Activated effector memory CD4-positive, alpha-beta T cell treated with anti-CD3 and anti-CD28 coated beads, Interleukin-2, amount 50 U/mL, for 16 hours (primary cell): ENCODE measurements around the gene TP53I3.
"Not testable (repeated sequence)": the region's sequence is repeated elsewhere in the genome, so short reads cannot be mapped to it uniquely, and the experiment has no call there.

Experiments
- DNase-seq: peaks from one replicate; pipeline ENCODE4 v3.0.0-alpha.2; 2020

Gene TP53I3, protein sequence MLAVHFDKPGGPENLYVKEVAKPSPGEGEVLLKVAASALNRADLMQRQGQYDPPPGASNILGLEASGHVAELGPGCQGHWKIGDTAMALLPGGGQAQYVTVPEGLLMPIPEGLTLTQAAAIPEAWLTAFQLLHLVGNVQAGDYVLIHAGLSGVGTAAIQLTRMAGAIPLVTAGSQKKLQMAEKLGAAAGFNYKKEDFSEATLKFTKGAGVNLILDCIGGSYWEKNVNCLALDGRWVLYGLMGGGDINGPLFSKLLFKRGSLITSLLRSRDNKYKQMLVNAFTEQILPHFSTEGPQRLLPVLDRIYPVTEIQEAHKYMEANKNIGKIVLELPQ

DNA sequence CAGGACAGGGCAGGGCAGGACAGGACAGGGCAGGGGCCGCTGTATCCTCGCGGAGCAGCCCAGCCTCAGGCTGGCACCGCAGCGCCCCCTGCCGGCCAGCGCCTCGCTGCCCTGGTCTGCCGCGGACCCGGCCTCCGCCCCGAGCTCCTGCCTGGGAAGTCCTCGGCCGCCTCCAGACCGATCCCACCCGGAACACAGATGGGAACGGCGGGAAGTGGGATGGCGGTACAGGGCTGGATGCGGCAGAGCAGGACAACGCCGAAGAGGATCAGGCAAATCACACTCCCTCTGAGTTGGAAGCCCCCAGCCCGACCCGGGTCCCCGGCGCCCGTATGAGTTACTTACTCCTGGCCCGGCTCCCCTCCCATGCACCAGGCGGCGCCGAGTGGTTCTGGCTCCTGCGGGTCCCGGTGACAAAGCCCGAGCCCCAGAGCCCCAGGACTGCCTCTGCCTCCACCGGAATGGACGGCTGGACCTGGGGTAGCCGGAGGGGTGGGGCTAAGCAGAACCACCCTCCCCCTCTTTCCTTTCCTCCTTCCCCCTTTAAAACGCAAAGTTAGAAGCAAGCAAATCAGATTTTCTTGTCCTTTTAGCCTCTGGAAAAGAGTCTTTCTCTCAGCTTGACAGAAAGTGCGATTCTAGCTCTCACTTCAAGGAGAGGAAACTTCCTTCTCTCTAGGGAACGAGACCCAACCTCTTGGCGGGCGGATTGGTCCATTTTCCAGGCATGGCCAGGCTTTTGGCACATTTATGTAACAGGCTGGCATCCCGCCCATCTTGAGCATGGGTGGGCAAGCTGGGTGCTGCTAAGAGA is at the start of gene TP53I3:
TSS of gene TP53I3 (minus strand) at position 449 of the 814 bp plus-strand sequence. CDS start 508 bp downstream, outside the sequence.
- DNase-seq, result peak; percentile 94

DNA sequence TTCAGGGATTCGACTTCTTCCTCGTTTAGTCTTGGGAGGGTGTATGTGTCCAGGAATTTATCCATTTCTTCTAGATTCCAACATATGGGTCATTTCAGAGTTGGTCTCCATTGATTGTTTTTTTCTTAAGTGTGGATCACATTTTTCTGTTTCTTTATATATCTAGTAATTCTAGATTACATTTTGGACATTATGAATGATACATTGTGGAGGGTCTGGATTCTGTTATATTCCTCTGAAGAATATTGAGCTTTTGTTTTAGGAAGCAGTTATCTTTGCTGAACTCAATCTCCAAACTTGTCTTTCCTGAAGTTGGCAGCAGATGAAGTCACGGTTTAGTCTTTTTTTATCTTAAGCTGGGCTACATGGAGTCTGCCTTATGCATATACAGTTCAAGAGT is 47.9 kb upstream of the TP53I3 start:
- DNase-seq, result no peak

DNA sequence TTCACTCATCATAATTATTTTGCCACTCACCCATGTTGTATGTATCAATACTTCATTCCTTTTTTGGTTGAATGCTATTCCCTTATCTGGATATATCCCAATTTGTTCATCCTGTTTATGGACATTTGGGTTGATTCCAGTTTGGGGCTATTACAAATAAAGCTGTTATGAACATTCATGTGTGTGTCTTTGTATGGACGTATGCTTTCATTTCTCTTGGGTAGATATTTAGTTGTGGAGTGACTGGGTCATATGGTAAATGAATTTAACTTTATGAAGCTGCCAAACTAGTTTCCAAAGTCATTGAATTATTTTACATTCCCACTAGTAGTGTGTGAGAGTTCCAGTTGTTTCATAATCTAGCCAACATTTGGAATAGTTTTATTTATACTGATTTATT is 41.3 kb upstream of the TP53I3 start:
- DNase-seq, result no peak

DNA sequence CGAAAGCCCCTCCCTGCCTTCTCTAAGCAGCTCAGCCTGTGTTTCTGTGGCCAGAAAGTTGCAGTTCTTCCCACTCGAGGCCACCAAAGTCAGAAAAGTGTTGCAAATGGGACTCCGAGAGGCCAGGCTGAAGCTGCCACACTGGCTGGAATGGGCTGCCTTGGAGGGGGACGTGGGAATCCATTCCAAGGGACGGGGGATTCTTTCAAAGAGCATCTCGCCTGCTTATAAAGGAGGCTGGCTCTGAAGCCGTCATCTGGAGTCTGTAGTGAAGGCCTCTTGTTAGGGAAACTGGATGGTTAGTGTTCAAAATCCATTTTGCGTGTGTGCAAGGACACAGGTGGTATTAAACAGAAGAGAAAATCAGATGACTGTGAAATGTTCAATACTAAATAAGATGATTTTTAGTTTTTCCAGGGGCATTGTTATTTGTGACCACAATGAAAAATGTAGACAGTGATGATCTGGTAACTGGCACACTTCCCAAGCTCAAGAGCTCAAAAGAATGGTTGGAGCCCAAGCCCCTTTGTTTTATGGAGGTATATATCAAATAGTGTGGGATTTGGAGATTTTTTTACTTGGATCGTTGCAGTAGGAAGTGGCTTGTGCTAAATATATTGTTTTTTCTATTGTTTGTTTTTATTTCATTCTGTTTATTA is 39.4 kb upstream of the TP53I3 start:
- DNase-seq, result no peak

DNA sequence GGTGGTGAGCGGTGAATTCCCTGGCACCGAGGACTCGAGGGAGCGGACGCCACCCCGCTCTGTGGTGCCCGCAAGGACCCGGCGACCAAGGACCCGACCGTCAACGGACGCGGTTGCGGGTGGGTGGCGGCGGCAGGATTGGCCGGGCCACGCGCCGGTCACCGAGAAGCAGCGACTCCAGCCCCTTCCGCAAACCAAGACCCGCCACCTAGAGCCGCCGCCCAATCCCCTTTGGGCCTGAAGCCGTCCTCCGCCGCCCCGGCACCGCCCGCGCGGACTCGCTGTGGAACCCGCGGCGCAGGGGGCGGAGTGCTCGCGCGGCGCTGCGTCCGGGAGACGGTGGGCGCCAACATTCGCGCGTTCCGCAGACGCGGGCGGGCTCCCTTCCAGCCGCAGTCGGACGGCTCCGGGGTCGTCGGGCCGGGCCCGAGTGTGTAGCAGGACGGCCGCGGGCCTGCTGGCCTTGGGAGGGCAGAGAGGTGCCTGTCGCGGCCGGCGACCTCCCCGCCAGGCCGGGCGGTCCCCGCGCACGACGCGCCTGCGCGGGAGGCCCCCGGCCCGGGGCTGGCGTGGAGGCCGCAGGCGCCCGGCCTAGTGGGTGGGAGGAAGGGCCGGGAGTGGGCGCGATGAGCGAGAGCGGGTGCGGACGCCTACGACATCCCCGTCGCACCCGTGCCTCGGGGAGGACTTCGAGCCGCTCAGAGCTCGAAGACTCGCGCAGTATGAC is 38.7 kb upstream of the TP53I3 start, which contains the start of the genes FAM228B and PFN4:
TSS of gene FAM228B (plus strand) at position 275 of the 727 bp plus-strand sequence. CDS start 893 bp downstream, outside the sequence.
TSS of gene PFN4 (minus strand) at position 140 of the 727 bp plus-strand sequence. CDS start 799 bp downstream, outside the sequence.
- DNase-seq, result peak; percentile 83

DNA sequence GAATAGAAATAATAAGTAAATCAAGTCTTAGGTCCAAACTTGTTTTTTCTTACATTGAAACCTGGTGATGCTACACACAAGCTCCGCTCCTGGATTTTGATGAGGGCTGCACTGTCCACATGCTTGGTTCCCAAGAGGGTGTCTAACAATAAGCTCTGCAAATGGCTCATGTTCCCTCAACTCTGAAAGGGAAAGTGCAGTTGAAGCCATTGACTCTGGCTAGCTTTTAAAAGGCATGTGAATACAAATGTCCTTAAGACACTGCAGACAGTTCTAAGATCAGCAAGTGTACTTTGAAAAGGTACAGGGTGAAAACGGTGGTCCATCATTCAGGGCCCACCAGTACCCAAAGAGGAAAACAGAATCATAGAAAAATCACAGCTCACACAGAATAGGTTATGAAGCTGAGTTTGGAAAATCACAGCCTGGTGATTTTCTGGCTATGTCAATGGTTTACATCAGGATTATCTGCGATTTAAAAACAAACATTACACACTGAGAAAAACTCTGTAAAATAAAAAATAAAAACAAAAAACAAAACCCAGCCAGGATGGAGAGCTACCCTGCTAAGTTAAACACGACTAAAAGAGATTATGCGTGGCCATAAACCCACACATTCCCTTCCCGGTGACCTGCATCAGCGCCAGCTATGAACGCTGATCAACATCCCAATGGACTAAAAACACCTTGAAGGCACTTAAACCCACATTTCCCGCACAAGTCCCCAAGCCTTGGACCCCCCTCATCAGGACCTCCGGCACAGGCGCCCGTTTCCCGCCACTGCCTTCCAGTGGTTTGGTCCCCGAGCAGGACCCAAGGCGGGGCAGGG is 37.9 kb upstream of the TP53I3 start:
- DNase-seq, result no peak

DNA sequence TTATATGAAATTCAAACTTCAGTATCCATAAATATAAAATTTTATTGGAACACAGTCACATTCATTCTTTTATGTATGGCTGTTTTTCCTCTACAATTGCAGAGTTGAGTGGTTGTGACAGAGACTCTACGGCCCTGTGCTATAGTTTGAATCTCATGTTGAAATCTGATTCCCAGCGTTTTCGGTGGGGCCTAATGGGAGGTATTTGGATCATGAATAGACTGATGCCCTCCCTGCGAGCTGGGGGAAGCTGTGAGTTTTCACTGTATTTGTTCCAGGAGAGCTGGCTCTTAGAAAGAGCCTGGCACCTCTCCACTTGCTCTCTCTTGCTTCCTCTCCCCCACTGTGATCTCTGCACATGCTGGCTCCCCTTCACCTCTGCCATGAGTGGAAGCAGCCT is 36.8 kb upstream of the TP53I3 start:
- DNase-seq, result no peak

DNA sequence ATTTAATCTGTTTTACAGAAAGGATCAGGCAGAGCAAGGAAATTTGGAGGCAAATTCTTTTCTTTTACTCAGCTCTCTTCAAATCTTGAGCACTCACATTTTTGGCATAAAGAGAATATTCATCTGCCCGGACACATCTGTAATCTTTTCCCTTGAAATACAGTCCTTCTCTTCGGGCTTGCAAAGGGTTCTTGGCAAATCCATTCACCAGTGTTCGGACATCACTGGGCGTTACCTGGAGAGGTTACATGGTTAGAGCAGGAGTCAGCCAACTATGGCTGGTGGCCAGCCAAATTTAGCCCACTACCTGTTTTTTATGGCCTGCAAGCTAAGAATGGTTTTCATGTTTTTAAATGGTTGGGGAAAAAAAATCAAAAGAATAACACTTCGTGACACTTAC is 36.4 kb upstream of the TP53I3 start:
- no peak for DNase-seq

DNA sequence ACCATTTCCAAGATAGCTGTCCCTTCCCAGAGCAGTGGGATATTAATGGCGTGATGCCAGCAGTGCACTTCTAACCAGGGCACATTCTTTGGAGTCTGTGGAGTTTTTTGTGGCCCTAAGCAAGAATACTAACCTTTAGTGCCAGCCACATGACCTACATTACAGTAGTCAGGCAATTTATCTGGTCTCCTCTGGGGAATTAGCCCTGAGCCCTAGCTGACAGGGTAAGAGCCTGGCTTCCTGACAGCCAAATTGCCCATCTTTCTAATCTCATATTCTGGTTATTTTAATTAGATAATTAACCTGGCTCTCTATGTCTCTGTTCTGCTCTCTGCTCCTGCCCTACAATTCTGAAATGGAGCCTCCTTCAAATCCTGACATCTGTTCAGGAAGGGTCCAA is 33.3 kb upstream of the TP53I3 start:
- DNase-seq, result no peak

DNA sequence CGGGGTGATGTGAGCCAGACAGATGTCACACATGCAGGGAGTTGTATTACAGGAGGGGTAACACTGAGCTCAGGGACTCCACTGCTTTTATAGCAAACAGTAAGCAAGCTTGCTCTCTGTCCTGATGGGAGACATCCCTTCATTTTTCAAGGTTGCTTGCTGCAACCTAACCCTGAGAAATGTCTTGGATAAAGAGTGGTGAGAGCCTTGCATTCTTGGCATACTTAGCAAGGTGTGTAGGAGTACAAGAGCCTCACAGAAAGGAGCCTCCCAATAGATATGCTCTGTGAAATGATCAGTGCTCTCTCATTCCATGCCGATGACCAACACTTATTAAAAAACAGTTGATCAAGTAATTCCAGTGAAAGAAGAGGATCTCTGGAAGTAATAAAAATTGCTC is 30.4 kb upstream of the TP53I3 start:
- no peak for DNase-seq

DNA sequence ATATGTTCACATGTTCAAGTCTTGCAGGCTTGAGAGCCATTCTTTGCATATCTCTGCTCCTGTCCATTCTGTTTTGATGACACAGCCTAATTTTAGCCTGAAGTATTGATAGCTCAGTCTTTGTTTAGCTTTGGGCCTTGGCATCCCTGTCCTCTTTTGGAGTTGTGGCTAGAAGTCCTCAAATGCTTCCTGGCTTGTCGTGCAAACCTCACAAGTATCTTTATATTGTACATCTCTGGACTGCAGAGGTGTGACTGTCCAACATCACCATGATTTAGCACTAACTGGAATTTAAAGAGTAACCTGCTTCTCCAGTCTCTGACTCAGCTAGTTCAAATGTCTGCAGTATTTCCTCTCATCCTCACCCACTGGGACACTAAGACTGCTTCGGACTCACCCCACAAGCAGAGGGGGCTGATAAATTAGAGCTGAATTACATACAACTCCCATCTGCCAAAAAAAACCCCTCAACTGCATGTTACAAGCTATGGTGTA is 26.8 kb upstream of the TP53I3 start:
- DNase-seq, result no peak

DNA sequence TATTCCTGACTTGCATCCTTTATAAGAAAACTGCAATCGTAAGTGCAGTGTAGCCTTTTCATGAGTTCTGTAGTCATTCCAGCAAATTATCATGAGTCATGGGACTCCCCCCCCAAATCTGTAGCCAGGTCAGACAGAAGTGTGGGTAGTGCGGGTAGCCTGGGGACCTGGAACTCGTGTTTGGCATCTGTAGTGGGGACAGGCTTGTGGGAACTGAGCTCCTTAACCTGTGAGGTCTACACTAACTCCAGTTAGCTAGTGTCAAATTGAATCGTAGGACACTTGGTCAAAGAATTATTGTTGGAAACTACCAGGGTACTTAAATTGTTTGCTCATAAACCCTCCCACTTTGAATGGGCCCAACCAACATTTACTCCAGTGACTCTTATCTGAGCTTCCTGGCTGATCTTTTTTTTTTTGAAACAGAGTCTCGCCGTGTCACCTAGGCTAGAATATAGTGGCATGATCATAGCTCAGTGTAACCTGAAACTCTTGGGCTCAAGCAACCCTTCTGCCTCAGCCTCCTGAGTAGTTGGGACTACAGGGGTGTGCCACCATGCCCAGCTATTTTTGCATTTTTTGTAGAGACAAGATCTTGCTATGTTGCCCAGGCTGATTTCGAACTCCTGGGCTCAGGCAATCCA is 26.1 kb upstream of the TP53I3 start:
- DNase-seq, result no peak

DNA sequence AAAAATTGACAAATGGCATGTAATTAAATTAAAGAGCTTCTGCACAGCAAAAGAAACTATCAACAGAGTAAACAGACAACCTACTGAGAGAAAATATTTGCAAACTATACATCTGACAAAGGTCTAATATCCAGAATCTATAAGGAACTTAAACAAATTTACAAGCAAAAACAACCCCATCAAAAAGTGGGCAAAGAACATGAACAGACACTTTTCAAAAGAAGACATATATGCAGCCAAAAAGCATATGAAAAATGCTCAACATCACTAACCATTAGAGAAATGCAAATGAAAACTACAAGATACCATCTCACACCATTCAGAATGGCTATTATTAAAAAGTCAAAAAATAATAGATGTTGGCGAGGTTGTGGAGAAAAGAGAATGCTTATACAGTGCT is 24.8 kb upstream of the TP53I3 start:
- not testable (repeated sequence) for DNase-seq

DNA sequence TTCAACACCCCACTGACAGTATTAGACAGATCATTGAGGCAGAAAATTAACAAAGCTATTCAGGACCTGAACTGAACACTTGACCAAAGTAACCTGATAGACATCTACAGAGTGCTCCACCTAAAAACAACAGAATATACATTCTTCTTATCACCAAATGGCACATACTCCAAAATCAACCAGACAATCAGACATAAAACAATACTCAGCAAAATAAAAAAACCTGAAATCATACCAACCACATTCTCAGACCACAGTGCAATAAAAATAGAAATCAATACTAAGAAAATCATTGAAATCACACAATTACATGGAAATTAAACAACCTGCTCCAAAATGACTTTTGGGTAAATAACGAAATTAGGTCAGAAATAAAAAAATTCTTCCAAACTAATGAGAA is 22.7 kb upstream of the TP53I3 start:
- no peak for DNase-seq

DNA sequence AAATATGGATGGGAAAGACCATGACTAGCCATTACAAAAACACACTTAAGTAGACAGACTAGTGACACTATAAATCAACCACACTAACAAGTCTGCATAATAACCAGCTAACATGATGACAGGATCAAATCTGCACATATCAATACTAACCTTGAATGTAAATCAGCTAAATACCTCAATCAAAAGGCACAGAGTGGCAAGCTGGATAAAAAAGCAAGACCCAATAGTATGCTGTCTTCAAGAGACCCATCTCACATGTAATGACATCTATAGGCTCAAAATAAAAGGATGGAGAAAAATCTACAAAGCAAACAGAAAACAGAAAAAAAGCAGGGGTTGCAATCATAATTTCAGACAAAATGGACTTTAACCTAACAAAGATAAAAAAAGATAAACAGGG is 22.2 kb upstream of the TP53I3 start:
- DNase-seq, result no peak

DNA sequence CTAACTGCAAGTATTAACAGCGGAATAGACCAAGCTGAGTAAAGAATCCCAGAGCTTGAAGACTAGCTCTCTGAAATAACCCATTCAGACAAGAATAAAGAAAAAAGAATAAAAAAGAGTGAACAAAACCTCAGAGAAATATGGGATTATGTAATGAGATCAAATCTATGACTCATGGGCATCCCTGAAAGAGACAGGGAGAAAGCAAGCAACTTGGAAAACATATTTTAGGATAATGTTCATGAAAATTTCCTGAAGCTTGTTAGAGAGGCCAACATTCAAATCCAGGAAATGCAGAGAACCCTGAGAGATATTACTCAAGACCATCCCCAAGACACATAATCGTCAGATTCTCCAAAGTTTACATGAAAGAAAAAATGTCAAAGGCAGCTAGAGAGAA is 21.2 kb upstream of the TP53I3 start:
- DNase-seq, result no peak

DNA sequence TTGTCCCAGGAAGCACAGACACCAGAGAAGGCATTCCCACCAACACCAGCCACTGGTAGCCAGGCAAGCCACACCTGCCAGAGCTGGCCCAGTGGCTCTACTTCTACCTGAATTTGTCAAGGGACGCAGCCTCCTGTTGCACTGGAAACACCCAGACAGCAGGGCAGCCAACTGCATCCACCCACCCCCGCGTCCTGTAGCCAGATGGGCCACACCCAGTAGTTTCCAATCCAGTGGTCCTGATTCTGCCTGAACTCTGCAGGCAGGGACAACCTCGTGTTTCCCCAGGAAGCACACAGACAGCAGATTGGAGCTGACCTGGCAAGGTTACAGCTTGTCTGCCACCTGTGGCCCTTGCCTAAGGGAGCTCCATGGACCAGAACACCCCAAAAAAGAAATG is 20.3 kb upstream of the TP53I3 start:
- DNase-seq, result no peak

DNA sequence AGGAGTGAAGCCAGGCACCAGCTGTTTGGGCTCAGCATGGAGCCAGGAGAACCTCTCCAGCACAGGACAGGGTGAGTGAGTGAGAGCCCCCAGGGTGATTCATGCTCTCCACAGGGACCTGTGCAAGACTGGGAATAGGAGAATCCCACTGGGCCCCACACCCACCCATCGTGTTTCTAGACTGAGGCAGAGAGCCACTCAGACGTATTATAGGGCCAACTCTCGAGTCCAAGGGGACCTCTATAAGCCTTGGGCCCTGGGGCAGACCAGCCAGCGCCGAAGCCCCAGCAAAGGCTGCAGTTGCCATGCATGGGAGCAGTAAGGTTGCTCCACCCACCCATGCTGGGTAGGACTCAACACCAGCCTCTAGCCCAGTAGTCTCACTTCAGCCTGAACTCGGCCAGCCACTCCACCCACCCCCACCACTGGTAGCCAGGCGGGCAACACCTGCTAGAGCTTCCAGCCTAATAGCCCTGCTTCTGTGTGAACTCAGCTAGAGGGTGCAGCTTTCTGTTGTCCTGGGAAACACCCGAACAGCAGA is 19.5 kb upstream of the TP53I3 start:
- DNase-seq, result no peak

DNA sequence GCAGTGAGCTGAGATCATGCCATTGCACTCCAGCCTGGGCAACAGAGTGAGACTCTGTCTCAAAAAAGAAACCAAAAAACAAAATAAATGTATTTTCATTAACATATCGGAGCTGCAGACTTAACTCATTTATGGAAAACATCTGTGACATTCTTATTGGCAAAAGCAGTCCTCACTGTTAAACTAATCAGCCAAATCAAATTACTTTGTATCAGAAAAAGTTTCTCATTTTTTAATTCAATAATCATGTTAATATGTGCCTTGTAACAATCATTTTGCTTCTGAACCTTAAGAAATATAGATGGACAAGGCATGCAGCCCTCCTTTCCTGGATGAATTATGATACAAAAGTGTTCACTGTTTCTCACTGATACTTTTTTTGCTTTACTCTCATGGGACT is 18.0 kb upstream of the TP53I3 start:
- DNase-seq, result no peak

DNA sequence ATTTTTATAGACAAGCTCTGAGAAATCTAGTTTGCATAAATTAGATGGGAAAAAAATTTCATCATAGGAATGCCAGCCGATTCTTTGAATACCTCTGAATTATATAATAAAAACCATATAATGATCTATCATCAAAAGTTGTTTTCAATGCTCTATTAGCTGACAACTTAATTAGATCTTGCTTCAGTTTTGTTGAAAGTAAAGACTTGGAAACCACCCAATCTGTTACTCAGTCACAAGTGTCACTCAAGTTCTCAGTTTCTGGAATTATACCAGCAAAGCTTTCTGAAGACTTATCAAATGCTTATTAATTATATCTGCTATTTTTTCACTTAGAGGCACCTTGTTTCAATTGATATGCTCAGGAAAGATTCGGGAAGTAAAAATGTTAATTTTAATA is 17.4 kb upstream of the TP53I3 start:
- no peak for DNase-seq

DNA sequence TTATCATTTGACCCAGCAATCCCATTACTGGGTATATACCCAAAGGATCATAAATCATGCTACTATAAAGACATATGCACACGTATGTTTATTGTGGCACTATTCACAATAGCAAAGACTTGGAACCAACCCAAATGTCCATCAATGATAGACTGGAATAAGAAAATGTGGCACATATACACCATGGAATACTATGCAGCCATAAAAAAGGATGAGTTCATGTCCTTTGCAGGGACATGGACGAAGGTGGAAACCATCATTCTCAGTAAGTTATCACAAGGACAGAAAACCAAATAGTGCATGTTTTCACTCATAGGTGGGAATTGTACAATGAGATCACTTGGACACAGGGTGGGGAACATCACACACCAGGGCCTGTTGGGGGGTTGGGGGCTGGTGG is 16.1 kb upstream of the TP53I3 start:
- not testable (repeated sequence) for DNase-seq
